Smooth muscle cell (in vitro differentiated cells): ENCODE results near the gene PPP2R5C. TPM values are rescaled to one million over a fixed set of nuclear protein-coding genes. Genes with fewer than 3 reads are reported as not detected.

ENCODE experiments used
- DNase-seq: peaks from one replicate; lab custom pipeline; 2025; ENCODE audit not compliant: unreplicated experiment; lab: John Stamatoyannopoulos, UW
- H2AFZ ChIP-seq: fragments of 200-600 bp; sonication (generic); 2 replicates; pipeline ENCODE4 v1.6.0; 2016; ENCODE audit warnings: antibody characterized with exemption, low read depth, mild to moderate bottlenecking
- H3F3A ChIP-seq: fragments of 200-600 bp; sonication (generic); 2 replicates; pipeline ENCODE4 v1.6.0; 2017; ENCODE audit warnings: antibody characterized with exemption, low read depth
- H3K27ac ChIP-seq: fragments of 200-600 bp; sonication (generic); 2 replicates; pipeline ENCODE4 v1.5.1; 2016; ENCODE audit warnings: low read depth, mild to moderate bottlenecking
- H3K27me3 ChIP-seq: fragments of 200-600 bp; sonication (generic); 2 replicates; pipeline ENCODE4 v1.6.1; 2016; ENCODE audit warnings: low read depth, mild to moderate bottlenecking
- H3K36me3 ChIP-seq: fragments of 200-600 bp; sonication (generic); 2 replicates; pipeline ENCODE4 v1.5.1; 2016; ENCODE audit warnings: low read depth
- H3K4me1 ChIP-seq: fragments of 200-600 bp; sonication (generic); 2 replicates; pipeline ENCODE4 v1.5.1; 2016; ENCODE audit warnings: low read depth
- H3K4me2 ChIP-seq: fragments of 200-600 bp; sonication (generic); 2 replicates; pipeline ENCODE4 v1.6.0; 2016; ENCODE audit warnings: mild to moderate bottlenecking
- H3K4me3 ChIP-seq: fragments of 200-600 bp; sonication (generic); 2 replicates; pipeline ENCODE4 v1.5.1; 2016; ENCODE audit warnings: mild to moderate bottlenecking
- H3K79me2 ChIP-seq: fragments of 200-600 bp; sonication (generic); 2 replicates; pipeline ENCODE4 v1.6.0; 2016; ENCODE audit warnings: low read depth, mild to moderate bottlenecking
- H3K9ac ChIP-seq: fragments of 200-600 bp; sonication (generic); 2 replicates; pipeline ENCODE4 v1.6.0; 2016; ENCODE audit warnings: low read depth
- H3K9me3 ChIP-seq: fragments of 200-600 bp; sonication (generic); replicated peaks from 2 replicates; pipeline ENCODE4 v1.5.1; 2016; ENCODE audit warnings: low read depth
- H4K20me1 ChIP-seq: fragments of 200-600 bp; sonication (generic); 2 replicates; pipeline ENCODE4 v1.6.0; 2016; ENCODE audit warnings: low read depth
- CTCF ChIP-seq: fragments of 200-600 bp; sonication (generic); IDR thresholded peaks from 2 replicates; pipeline ENCODE4 v1.5.1; 2017; ENCODE audit warnings: borderline replicate concordance, mild to moderate bottlenecking, antibody characterized with exemption; ENCODE audit not compliant: insufficient read depth, poor library complexity, severe bottlenecking
- WGBS: methylation state at CpG from one replicate; pipeline ENCODE4 v1.1.7; 2016; ENCODE audit warnings: low lambda C conversion rate; 5-methylcytosine and 5-hydroxymethylcytosine counted together
- polyA plus RNA-seq: library from polyadenylated mRNA; unstranded; fragments of >200 nt; fragmentation: Nextera tagmentation; extraction: Ambion mirVana; gene quantifications from 2 replicates; pipeline ENCODE4 v1.2.1, GENCODE V29; 2016
- total RNA-seq: library from RNA; depleted of rRNA; stranded (reverse); fragments of >200 nt; gene quantifications from 2 replicates; pipeline ENCODE4 v1.2.3, GENCODE V29; 2014

PPP2R5C gene
- total and polyA plus RNA-seq, 2 experiments from 2014 or later, result 63.6 to 92.7 TPM

GRCh38 chr14:101957406-101958234 is 196.1 kb downstream of the PPP2R5C start:
- peaks cover 5% of the 10 kb centered on the region for H3F3A ChIP-seq
- H3K9me3 ChIP-seq, result no peaks in the 10 kb centered on the region
- H3K9ac ChIP-seq, result no peak overlapping the region
- H3K4me3 ChIP-seq, result no peak overlapping the region
- no peak overlapping the region for H3K27ac ChIP-seq
- TF ChIP-seq CTCF, result no peak
- 89% methylated on average over 13 of the region's 13 CpGs for WGBS
- no peaks in the 10 kb centered on the region for H3K4me1 ChIP-seq
- H3K79me2 ChIP-seq, result no peaks in the 10 kb centered on the region
- no peak overlapping the region for H2AFZ ChIP-seq
- no peaks in the 10 kb centered on the region for H3K36me3 ChIP-seq
- H3K27me3 ChIP-seq, result no peaks in the 10 kb centered on the region
- no peak for DNase-seq
- H4K20me1 ChIP-seq, result no peaks in the 10 kb centered on the region
- H3K4me2 ChIP-seq, result no peak overlapping the region

DNA sequence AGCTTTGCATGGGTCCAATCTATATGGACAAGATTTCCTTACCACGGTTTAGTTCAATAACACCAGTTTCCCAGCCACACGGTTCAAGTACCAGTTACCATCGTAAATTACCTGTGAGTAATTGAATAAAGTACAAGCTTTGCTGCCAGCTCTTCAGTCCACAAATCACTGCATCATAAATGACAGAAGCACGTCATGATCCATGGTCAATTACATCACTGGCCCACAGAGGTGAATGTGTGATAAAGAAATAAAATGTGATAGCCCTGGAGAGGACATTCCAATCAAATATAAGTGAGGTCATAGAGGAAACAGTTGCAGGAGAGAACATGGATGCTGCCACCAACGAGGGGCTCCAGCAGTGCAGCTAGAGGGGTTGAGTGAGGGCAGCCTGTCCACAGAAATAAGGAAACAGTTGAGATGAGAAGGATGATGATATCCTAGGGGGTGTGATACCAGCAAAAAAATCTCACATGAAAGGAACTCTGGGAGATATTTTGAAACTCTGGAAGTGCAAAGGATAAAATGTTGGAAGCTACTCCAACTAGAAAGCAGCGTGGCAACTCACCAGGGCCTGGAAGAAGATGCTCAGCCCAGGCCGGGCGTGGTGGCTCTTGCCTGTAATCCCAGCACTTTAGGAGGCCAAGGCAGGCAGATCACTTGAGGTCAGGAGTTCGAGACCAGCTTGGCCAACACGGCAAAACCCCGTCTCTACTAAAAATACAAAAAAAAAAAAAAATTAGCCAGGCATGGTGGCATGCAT is 197.1 kb downstream of the PPP2R5C start:
- Histone ChIP-seq H3K4me1 (no peaks in the 10 kb centered on the region), H4K20me1 (no peaks in the 10 kb centered on the region), H3K4me3 (no peak overlapping the region), H3K79me2 (no peaks in the 10 kb centered on the region), H3K9ac (no peak overlapping the region), H3K27ac (no peak overlapping the region), H3K36me3 (no peaks in the 10 kb centered on the region), H3F3A (peaks cover 12% of the 10 kb centered on the region), H3K27me3 (no peaks in the 10 kb centered on the region), H3K9me3 (no peaks in the 10 kb centered on the region), H3K4me2 (no peak overlapping the region), H2AFZ (no peak overlapping the region)
- no peak for DNase-seq
- no peak for TF ChIP-seq CTCF
- 86% methylated on average over 11 of the region's 11 CpGs for WGBS

DNA sequence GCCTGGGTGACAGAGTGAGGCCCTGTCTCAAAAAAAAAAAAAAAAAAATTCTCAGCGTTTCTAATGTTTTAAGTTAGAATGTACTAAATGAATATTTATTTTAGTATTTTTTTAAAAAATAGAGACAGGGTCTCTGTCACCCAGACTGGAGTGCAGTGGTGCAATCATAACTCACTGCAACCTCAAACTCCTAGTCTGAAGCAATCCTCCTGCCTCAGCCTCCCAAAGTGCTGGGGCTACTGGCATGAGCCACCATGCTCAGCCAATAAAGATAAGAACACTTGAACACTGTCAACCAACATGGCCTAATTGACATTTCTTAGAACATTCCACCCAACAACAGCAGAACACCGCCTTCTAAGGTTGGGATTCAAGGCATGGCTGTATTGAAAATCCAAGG is 197.8 kb downstream of the PPP2R5C start:
- H3K36me3 ChIP-seq, result no peaks in the 10 kb centered on the region

More for the DNA sequence above, 197.8 kb downstream of the PPP2R5C start:
- no peaks in the 10 kb centered on the region for H3K27me3 ChIP-seq
- 88% methylated on average over 2 of the region's 2 CpGs for WGBS
- H3K79me2 ChIP-seq, result no peaks in the 10 kb centered on the region
- peaks cover 12% of the 10 kb centered on the region for H3F3A ChIP-seq
- no peak overlapping the region for H3K9ac ChIP-seq
- no peak for TF ChIP-seq CTCF
- no peak overlapping the region for H3K4me3 ChIP-seq
- no peaks in the 10 kb centered on the region for H4K20me1 ChIP-seq
- H3K9me3 ChIP-seq, result no peaks in the 10 kb centered on the region
- H3K4me2 ChIP-seq, result no peak overlapping the region
- no peak overlapping the region for H3K27ac ChIP-seq
- no peaks in the 10 kb centered on the region for H3K4me1 ChIP-seq
- H2AFZ ChIP-seq, result no peak overlapping the region
- no peak for DNase-seq
